ENCODE results near the gene OGDH.

The OGDH gene

DNA sequence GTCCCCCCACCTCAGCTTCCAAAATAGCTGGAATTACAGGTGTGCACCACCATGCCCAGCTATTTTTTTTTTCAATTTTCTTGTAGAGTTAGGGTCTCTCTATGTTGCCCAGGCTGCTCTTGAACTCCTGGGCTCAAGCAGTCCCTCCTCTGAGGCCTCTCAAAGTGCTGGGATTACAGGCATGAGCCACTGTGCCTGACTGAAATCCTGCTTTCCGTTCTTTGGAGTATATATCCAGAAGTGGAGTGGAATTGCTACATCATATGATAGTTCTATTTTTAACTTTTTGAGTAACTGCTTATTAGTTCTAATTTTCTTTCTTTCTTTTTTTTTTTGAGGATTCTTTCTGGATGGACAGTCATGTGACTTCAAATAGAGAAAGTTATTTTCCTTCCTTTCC is 79.3 kb downstream of the OGDH start:
- Histone ChIP-seq H3K36me3 (peaks cover 15% of the 10 kb centered on the region), H3K9me3 (no peaks in the 10 kb centered on the region), H3K4me3 (ENCODE audit: low read depth, low read length) (no peak overlapping the region), H3K4me1 (no peaks in the 10 kb centered on the region), H3K27me3 (no peaks in the 10 kb centered on the region)
- TF ChIP-seq, protein P1, sequence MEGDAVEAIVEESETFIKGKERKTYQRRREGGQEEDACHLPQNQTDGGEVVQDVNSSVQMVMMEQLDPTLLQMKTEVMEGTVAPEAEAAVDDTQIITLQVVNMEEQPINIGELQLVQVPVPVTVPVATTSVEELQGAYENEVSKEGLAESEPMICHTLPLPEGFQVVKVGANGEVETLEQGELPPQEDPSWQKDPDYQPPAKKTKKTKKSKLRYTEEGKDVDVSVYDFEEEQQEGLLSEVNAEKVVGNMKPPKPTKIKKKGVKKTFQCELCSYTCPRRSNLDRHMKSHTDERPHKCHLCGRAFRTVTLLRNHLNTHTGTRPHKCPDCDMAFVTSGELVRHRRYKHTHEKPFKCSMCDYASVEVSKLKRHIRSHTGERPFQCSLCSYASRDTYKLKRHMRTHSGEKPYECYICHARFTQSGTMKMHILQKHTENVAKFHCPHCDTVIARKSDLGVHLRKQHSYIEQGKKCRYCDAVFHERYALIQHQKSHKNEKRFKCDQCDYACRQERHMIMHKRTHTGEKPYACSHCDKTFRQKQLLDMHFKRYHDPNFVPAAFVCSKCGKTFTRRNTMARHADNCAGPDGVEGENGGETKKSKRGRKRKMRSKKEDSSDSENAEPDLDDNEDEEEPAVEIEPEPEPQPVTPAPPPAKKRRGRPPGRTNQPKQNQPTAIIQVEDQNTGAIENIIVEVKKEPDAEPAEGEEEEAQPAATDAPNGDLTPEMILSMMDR (IDR thresholded peaks at IDR 0.05; ENCODE audit: low read depth, low read length), result no peak
- no peak for DNase-seq

DNA sequence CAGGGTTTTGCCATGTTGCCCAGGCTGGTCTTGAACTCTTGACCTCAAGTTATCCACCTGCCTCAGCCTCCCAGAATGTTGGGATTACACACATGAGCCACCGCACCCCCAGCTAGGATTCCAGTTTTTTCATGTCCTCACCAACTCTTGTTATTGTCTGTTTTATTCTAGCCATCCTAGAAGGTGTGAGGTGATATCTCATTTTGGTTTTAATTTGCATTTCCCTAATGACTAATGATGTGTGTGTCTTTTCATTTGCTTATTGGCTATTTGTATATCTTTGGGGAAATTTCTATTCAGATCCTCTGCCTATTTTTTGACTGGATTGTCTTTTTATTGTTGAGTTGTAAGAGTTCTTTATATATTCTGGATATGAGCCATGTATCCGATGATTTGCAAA is 83.0 kb downstream of the OGDH start:
- peaks cover 3% of the 10 kb centered on the region for H3K36me3 ChIP-seq
- DNase-seq, result no peak
- TF ChIP-seq, protein P1 (IDR thresholded peaks at IDR 0.05; ENCODE audit: low read depth, low read length), result no peak
- H3K27me3 ChIP-seq, result no peaks in the 10 kb centered on the region
- H3K9me3 ChIP-seq, result no peaks in the 10 kb centered on the region
- H3K4me3 ChIP-seq (ENCODE audit: low read depth, low read length), result no peak overlapping the region
- H3K4me1 ChIP-seq, result no peaks in the 10 kb centered on the region

DNA sequence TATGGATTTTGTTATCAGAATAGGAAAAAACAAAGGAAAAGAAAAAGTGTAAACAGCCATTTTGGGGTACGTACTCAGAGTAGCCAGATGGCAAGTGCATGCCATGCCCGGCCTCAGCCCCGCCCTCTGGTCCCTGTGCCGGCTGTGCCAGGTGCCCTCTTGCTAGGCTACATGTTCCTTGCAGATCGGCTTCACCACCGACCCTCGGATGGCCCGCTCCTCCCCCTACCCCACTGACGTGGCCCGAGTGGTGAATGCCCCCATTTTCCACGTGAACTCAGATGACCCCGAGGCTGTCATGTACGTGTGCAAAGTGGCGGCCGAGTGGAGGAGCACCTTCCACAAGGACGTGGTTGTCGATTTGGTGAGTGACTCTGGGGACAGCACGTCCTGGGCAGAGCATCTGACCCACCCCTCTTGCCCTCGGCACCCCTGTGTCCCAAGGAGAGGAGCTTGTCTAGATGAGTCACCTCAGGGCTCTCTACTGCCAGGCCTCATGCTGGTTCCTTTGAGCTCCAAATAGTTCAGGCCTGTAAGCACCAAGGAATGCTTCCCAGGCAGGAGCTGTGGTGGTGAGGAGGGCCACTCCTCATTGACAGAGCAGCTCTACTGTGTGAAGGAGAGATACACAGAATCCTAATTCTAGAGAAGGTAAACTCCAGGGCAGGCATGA is 87.3 kb downstream of the OGDH start:
- no peak for DNase-seq
- no peaks in the 10 kb centered on the region for H3K4me1 ChIP-seq
- H3K36me3 ChIP-seq, result peaks cover 30% of the 10 kb centered on the region
- H3K27me3 ChIP-seq, result no peaks in the 10 kb centered on the region
- no peak overlapping the region for H3K4me3 ChIP-seq (ENCODE audit: low read depth, low read length)
- no peaks in the 10 kb centered on the region for H3K9me3 ChIP-seq
- TF ChIP-seq, protein P1 (IDR thresholded peaks at IDR 0.05; ENCODE audit: low read depth, low read length), result no peak

- no peak for DNase-seq
- H3K4me3 ChIP-seq (ENCODE audit: low read depth, low read length), result no peak overlapping the region
- H3K9me3 ChIP-seq, result no peaks in the 10 kb centered on the region
- TF ChIP-seq, protein P1 (IDR thresholded peaks at IDR 0.05; ENCODE audit: low read depth, low read length), result no peak
- no peaks in the 10 kb centered on the region for H3K27me3 ChIP-seq
- H3K4me1 ChIP-seq, result no peaks in the 10 kb centered on the region
- H3K36me3 ChIP-seq, result peaks cover 30% of the 10 kb centered on the region
Measured at GRCh38 chr7:44694326-44694725, 87.9 kb downstream of the OGDH start.

DNA sequence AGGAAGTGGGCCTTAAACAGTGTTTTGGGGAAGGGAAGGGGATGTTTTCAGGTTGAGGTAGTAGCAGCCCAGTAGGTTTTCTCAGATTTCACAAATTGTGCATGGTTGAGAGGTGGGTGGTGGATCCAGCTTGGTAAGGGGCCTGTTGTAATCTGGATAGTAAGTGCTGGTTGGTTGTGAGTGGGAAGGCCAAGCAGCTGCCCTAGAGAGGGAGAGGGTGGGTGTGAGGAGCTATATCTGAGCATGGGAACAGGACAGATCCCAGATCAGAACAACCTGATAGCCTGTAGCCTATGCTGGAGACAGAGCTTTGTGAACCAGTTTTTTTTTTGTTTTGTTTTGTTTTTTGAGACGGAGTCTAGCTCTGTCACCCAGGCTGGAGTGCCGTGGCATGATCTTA is 88.3 kb downstream of the OGDH start:
- no peaks in the 10 kb centered on the region for H3K27me3 ChIP-seq
- H3K4me3 ChIP-seq (ENCODE audit: low read depth, low read length), result no peak overlapping the region
- TF ChIP-seq, protein P1 (IDR thresholded peaks at IDR 0.05; ENCODE audit: low read depth, low read length), result no peak
- H3K9me3 ChIP-seq, result no peaks in the 10 kb centered on the region
- peaks cover 31% of the 10 kb centered on the region for H3K36me3 ChIP-seq
- H3K4me1 ChIP-seq, result no peaks in the 10 kb centered on the region
- DNase-seq, result no peak

DNA sequence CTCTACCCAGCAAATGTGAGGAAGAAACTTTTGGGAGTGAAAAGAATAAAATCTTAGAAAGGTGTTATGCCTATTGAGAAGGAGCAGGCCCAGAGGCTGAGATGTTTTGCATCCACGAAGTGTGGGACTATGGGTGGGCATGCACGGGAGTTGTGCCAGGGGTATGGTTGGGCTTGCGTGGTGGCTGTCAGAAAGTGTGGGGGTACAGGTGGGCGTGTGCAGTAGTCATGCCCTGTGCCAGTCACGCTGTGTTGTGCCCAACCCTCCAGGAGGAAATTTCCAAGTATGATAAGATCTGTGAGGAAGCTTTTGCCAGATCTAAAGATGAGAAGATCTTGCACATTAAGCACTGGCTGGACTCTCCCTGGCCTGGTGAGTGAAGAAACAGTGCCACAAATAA is 89.3 kb downstream of the OGDH start:
- no peak for DNase-seq
- no peak overlapping the region for H3K4me3 ChIP-seq (ENCODE audit: low read depth, low read length)
- H3K36me3 ChIP-seq, result peaks cover 41% of the 10 kb centered on the region
- H3K4me1 ChIP-seq, result no peaks in the 10 kb centered on the region
- TF ChIP-seq, protein P1 (IDR thresholded peaks at IDR 0.05; ENCODE audit: low read depth, low read length), result no peak
- no peaks in the 10 kb centered on the region for H3K9me3 ChIP-seq
- H3K27me3 ChIP-seq, result no peaks in the 10 kb centered on the region

Data from BE2C (cell line).